NCI-H1048 (cell line): ENCODE data around the gene R3HDM2.
"Not testable (repeated sequence)": the region's sequence is repeated elsewhere in the genome, so short reads cannot be mapped to it uniquely, and the experiment has no call there.

ENCODE experiments used
- DNase-seq: peaks from one replicate; lab custom pipeline; 2025; lab: John Stamatoyannopoulos, UW

Gene R3HDM2

GRCh38 chr12:57377103-57377840 lies 53.6 kb downstream of the R3HDM2 start:
- DNase-seq = no peak

- no peak for DNase-seq
Observed at GRCh38 chr12:57372233-57372632, 58.6 kb downstream of the R3HDM2 start.

GRCh38 chr12:57370696-57371095 lies 60.1 kb downstream of the R3HDM2 start:
- no peak for DNase-seq

- no peak for DNase-seq
Observed at GRCh38 chr12:57370072-57370471, 60.8 kb downstream of the R3HDM2 start.

- DNase-seq = no peak
Observed at GRCh38 chr12:57369202-57369601, 61.6 kb downstream of the R3HDM2 start.

- no peak for DNase-seq
Observed at GRCh38 chr12:57368349-57369095, 62.3 kb downstream of the R3HDM2 start.

GRCh38 chr12:57367121-57367520 lies 63.7 kb downstream of the R3HDM2 start:
- no peak for DNase-seq

- no peak for DNase-seq
Observed at GRCh38 chr12:57366315-57366714, 64.5 kb downstream of the R3HDM2 start.

GRCh38 chr12:57364156-57364555 lies 66.7 kb downstream of the R3HDM2 start:
- not testable (repeated sequence) for DNase-seq

GRCh38 chr12:57360468-57360867 lies 70.4 kb downstream of the R3HDM2 start:
- no peak for DNase-seq

- no peak for DNase-seq
Observed at GRCh38 chr12:57358646-57359045, 72.2 kb downstream of the R3HDM2 start.

- no peak for DNase-seq
Observed at GRCh38 chr12:57355734-57356133, 75.1 kb downstream of the R3HDM2 start.

GRCh38 chr12:57352166-57352565 lies 78.7 kb downstream of the R3HDM2 start:
- DNase-seq = no peak

- no peak for DNase-seq
Observed at GRCh38 chr12:57347284-57347683, 83.6 kb downstream of the R3HDM2 start.

GRCh38 chr12:57343703-57344378 lies 87.0 kb downstream of the R3HDM2 start:
- DNase-seq = no peak

GRCh38 chr12:57342207-57342691 lies 88.6 kb downstream of the R3HDM2 start:
- no peak for DNase-seq

GRCh38 chr12:57341275-57341990 lies 89.4 kb downstream of the R3HDM2 start:
- no peak for DNase-seq

- DNase-seq = no peak
Observed at GRCh38 chr12:57340104-57340503, 90.7 kb downstream of the R3HDM2 start.

- not testable (repeated sequence) for DNase-seq
Observed at GRCh38 chr12:57336299-57336698, 94.5 kb downstream of the R3HDM2 start.

- no peak for DNase-seq
Observed at GRCh38 chr12:57334219-57334618, 96.6 kb downstream of the R3HDM2 start.

GRCh38 chr12:57332646-57333312 lies 98.1 kb downstream of the R3HDM2 start:
- DNase-seq = no peak

GRCh38 chr12:57330992-57331391 lies 99.9 kb downstream of the R3HDM2 start:
- no peak for DNase-seq
